Measurements from ENCODE around the gene APOBEC2. TPM values are rescaled to one million over a fixed set of nuclear protein-coding genes. Genes with fewer than 3 reads are reported as not detected.

APOBEC2 gene
- total and polyA plus RNA-seq, 2 of the 4 experiments (the other 2 are of a cell fraction) = not detected

GRCh38 chr6:41008011-41008410, 45.0 kb upstream of the APOBEC2 start:
- ATAC-seq (ENCODE audit: low read depth) (no peak), DNase-seq (no peak)
- H3K4me1 ChIP-seq (ENCODE audit: control insufficient read depth, insufficient read depth, low read length) = no peaks in the 10 kb centered on the region
- H3K14ac ChIP-seq (replicated peaks; ENCODE audit: low read depth, low read length) = no peak overlapping the region
- H3K4me2 ChIP-seq (ENCODE audit: low read depth, low read length) = no peak overlapping the region
- H3K9me1 ChIP-seq (ENCODE audit: insufficient read depth, low read length) = no peaks in the 10 kb centered on the region
- in situ Hi-C loops (cut with MboI; ENCODE audit: low sequenced_read_pairs) = no loop called here
- no peak overlapping the region for H2BK5ac ChIP-seq (ENCODE audit: low read depth, low read length, poor library complexity, severe bottlenecking)
- H4K5ac ChIP-seq (ENCODE audit: low read depth, low read length) = no peak overlapping the region
- no peak overlapping the region for H3K4ac ChIP-seq (ENCODE audit: low read depth, low read length)
- no peak overlapping the region for H3K56ac ChIP-seq (ENCODE audit: extremely low read depth, insufficient read depth, low read length)
- no peaks in the 10 kb centered on the region for H3K36me3 ChIP-seq (ENCODE audit: control insufficient read depth, insufficient read depth, low read length)
- dilution Hi-C loops (cut with HindIII; ENCODE audit: low sequenced_read_pairs, unreplicated experiment) = no loop called here
- H3K27me3 ChIP-seq (ENCODE audit: control insufficient read depth, insufficient read depth, low read length) = peaks cover 23% of the 10 kb centered on the region
- H2AFZ ChIP-seq (replicated peaks; ENCODE audit: low read length, poor library complexity) = no peak overlapping the region
- H4K91ac ChIP-seq (ENCODE audit: insufficient read depth, low read depth, low read length) = no peak overlapping the region
- POLR2A ChIA-PET (ENCODE audit: unreplicated experiment) = interaction anchor here (0.6 kb wide), 1 partner anchor 58 kb away, joined by 3 read pairs; no protein-coding TSS in a partner anchor
- WGBS, 2 experiments (ENCODE audit: extremely low coverage in 2 of 2, insufficient read length in 1 of 2) = no CpG with 5 or more reads among the region's 3 CpGs
- no peaks in the 10 kb centered on the region for H3K79me1 ChIP-seq (ENCODE audit: low read depth in 1 of 2, low read length in 2 of 2)
- H4K8ac ChIP-seq (ENCODE audit: low read depth in 2 of 2, low read length in 2 of 2) = no peak overlapping the region
- H2BK15ac ChIP-seq (ENCODE audit: low read depth, low read length) = no peak overlapping the region
- H2AK9ac ChIP-seq (replicated peaks; ENCODE audit: low read depth, low read length, poor library complexity) = no peak overlapping the region
- no peak overlapping the region for H3K18ac ChIP-seq (ENCODE audit: low read depth, low read length)
- CTCF ChIA-PET = interaction anchor here (1.1 kb wide), 1 partner anchor 114 kb away, joined by 3 read pairs; no protein-coding TSS in a partner anchor
- no peak overlapping the region for H3K9ac ChIP-seq (ENCODE audit: low read depth, low read length)
- no peak overlapping the region for H3K27ac ChIP-seq (ENCODE audit: insufficient read depth, low read length)
- no peak overlapping the region for H2AK5ac ChIP-seq (ENCODE audit: low read depth, low read length)
- no peak overlapping the region for H3K4me3 ChIP-seq (ENCODE audit: insufficient read depth, low read depth, low read length)
- no peak overlapping the region for H3K23ac ChIP-seq (ENCODE audit: low read depth, low read length)
- no peak overlapping the region for H2BK20ac ChIP-seq (ENCODE audit: low read depth, low read length)
- TF ChIP-seq RFX5 (IDR thresholded peaks at IDR 0.05; ENCODE audit: low read depth, low read length) (no peak), MAZ (IDR thresholded peaks at IDR 0.05; ENCODE audit: borderline replicate concordance, low read depth, low read length) (no peak), CEBPB (IDR thresholded peaks at IDR 0.05; ENCODE audit: low read depth, low read length) (no peak), FOS (IDR thresholded peaks at IDR 0.05; ENCODE audit: low read depth, low read length) (no peak), RAD21 (IDR thresholded peaks at IDR 0.05; ENCODE audit: low read length) (no peak), ELK1 (IDR thresholded peaks at IDR 0.05; ENCODE audit: borderline replicate concordance, low read depth, low read length) (no peak), BHLHE40 (IDR thresholded peaks at IDR 0.05; ENCODE audit: low read depth, low read length) (no peak), POLR2A (IDR thresholded peaks at IDR 0.05; ENCODE audit: low read depth, low read length) (no peak), MXI1 (IDR thresholded peaks at IDR 0.05; ENCODE audit: borderline replicate concordance, low read depth, low read length) (no peak), CHD1 (IDR thresholded peaks at IDR 0.05; ENCODE audit: low read depth, low read length) (no peak), USF2 (IDR thresholded peaks at IDR 0.05; ENCODE audit: low read depth, low read length) (no peak), CTCF (conservative IDR thresholded peaks at IDR 0.05; ENCODE audit: low read depth, low read length) (no peak), RCOR1 (IDR thresholded peaks at IDR 0.05; ENCODE audit: insufficient replicate concordance, low read length) (no peak), MAFK (IDR thresholded peaks at IDR 0.05; ENCODE audit: low read depth, low read length) (no peak), NFE2L2 (IDR thresholded peaks at IDR 0.05; ENCODE audit: low read depth, low read length) (no peak), SMC3 (IDR thresholded peaks at IDR 0.05; ENCODE audit: low read depth, low read length) (no peak)
- H3K9me3 ChIP-seq (ENCODE audit: control insufficient read depth, insufficient read depth, low read length) = no peaks in the 10 kb centered on the region
- H4K20me1 ChIP-seq (ENCODE audit: insufficient read depth, low read length) = no peaks in the 10 kb centered on the region
- intact Hi-C loops (cut with micrococcal nuclease) = no loop called here
- no peak overlapping the region for H2BK120ac ChIP-seq (ENCODE audit: low read depth, low read length)
- no TSS peak for BruUV-seq (replicated peaks)
